Activated B cell treated with CpG ODN at 0.5 μM for 24 hours (primary cell): ENCODE data around the gene SEC31A. TPM values are rescaled to one million over a fixed set of nuclear protein-coding genes. Genes with fewer than 3 reads are reported as not detected.
"Not testable (repeated sequence)": the region's sequence is repeated elsewhere in the genome, so short reads cannot be mapped to it uniquely, and the experiment has no call there.

ENCODE experiments used
- ATAC-seq: fragments of 200-7000 bp; cut with Tn5 transposase; one replicate; pipeline ENCODE4 v1.10.0; 2021; ENCODE audit warnings: low read depth, mild to moderate bottlenecking, moderate library complexity
- CTCF ChIA-PET: fragments of 350-600 bp; sonication (Branson Sonifier 250); formaldehyde crosslinking; loops from one replicate; lab custom pipeline; 2021; ENCODE audit warnings: antibody characterized with exemption; lab: Charles Lee
- POLR2A ChIA-PET: fragments of 350-600 bp; sonication (Branson Sonifier 250); formaldehyde crosslinking; loops from one replicate; lab custom pipeline; 2021; ENCODE audit warnings: antibody characterized with exemption; lab: Charles Lee
- DNase-seq: peaks from one replicate; pipeline ENCODE4 v3.0.0; 2022
- H3K27ac Mint-ChIP-seq: one replicate; pipeline ENCODE4 v1.8.0; 2020; ENCODE audit warnings: mixed read lengths
- H3K27me3 Mint-ChIP-seq: one replicate; pipeline ENCODE4 v1.8.0; 2021; ENCODE audit warnings: mixed read lengths
- H3K36me3 Mint-ChIP-seq: one replicate; pipeline ENCODE4 v1.8.0; 2021; ENCODE audit warnings: low read depth, mixed read lengths
- H3K4me1 Mint-ChIP-seq: one replicate; pipeline ENCODE4 v1.8.0; 2021; ENCODE audit warnings: mixed read lengths
- H3K4me3 Mint-ChIP-seq: one replicate; pipeline ENCODE4 v1.8.0; 2020; ENCODE audit warnings: mild to moderate bottlenecking, mixed read lengths
- H3K9me3 Mint-ChIP-seq: one replicate; pipeline ENCODE4 v1.8.0; 2020; ENCODE audit warnings: mixed read lengths
- CTCF ChIP-seq: fragments of 200-600 bp; IDR thresholded peaks from one replicate; pipeline ENCODE4 v1.8.0; 2022; ENCODE audit warnings: antibody characterized with exemption, mild to moderate bottlenecking
- intact Hi-C: fragments of 100-400 bp; cut with micrococcal nuclease; formaldehyde crosslinking; loops from one replicate; pipeline ENCODE4 v1.15.1; 2024
- total RNA-seq: library from RNA; stranded (reverse); gene quantifications from 2 replicates; pipeline ENCODE4 v1.2.3, GENCODE V29; 2022

Gene SEC31A
- total RNA-seq, 1 donor from 2014 or later, result 172 TPM

GRCh38 chr4:82820689-82821088 is 70.3 kb downstream of the SEC31A start:
- intact Hi-C loops, result loop anchor here (5.0 kb wide), 1 partner anchor 358 kb away; no protein-coding TSS in a partner anchor
- ATAC-seq, result no peak

GRCh38 chr4:82818664-82819662 is 72.0 kb downstream of the SEC31A start:
- no peak for DNase-seq
- CTCF ChIA-PET, result no interaction called here

More at GRCh38 chr4:82820689-82821088, 70.3 kb downstream of the SEC31A start:
- H3K9me3 Mint-ChIP-seq, result no peaks in the 10 kb centered on the region
- H3K27ac Mint-ChIP-seq, result no peak overlapping the region
- POLR2A ChIA-PET, result no interaction called here
- peaks cover 74% of the 10 kb centered on the region for H3K36me3 Mint-ChIP-seq
- no peak overlapping the region for H3K4me3 Mint-ChIP-seq
- DNase-seq, result no peak
- CTCF ChIA-PET, result no interaction called here
- no peaks in the 10 kb centered on the region for H3K4me1 Mint-ChIP-seq
- H3K27me3 Mint-ChIP-seq, result no peaks in the 10 kb centered on the region
- TF ChIP-seq CTCF, result no peak

GRCh38 chr4:82816874-82817273 is 74.1 kb downstream of the SEC31A start:
- DNase-seq, H3K4me1 Mint-ChIP-seq, intact Hi-C loops, POLR2A ChIA-PET, CTCF ChIA-PET, H3K27me3 Mint-ChIP-seq, H3K9me3 Mint-ChIP-seq, ATAC-seq, H3K4me3 Mint-ChIP-seq: not testable (repeated sequence)
- peak overlapping the region; percentile 35 for H3K27ac Mint-ChIP-seq
- H3K36me3 Mint-ChIP-seq, result peaks cover 46% of the 10 kb centered on the region

More at GRCh38 chr4:82818664-82819662, 72.0 kb downstream of the SEC31A start:
- ATAC-seq, result no peak
- no peak for TF ChIP-seq CTCF
- Mint-ChIP-seq H3K27me3 (no peaks in the 10 kb centered on the region), H3K36me3 (peaks cover 64% of the 10 kb centered on the region), H3K27ac (no peak overlapping the region), H3K4me1 (no peaks in the 10 kb centered on the region), H3K4me3 (no peak overlapping the region), H3K9me3 (no peaks in the 10 kb centered on the region)
- POLR2A ChIA-PET, result no interaction called here
- intact Hi-C loops, result no loop called here

GRCh38 chr4:82814034-82814433 is 76.9 kb downstream of the SEC31A start:
- POLR2A ChIA-PET, result no interaction called here
- H3K27ac Mint-ChIP-seq, result no peak overlapping the region
- peaks cover 24% of the 10 kb centered on the region for H3K36me3 Mint-ChIP-seq
- ATAC-seq, result no peak
- no peak for DNase-seq
- CTCF ChIA-PET, result no interaction called here
- no peak for TF ChIP-seq CTCF
- H3K27me3 Mint-ChIP-seq, result no peaks in the 10 kb centered on the region
- H3K4me1 Mint-ChIP-seq, result no peaks in the 10 kb centered on the region
- H3K9me3 Mint-ChIP-seq, result no peaks in the 10 kb centered on the region
- no peak overlapping the region for H3K4me3 Mint-ChIP-seq
- intact Hi-C loops, result no loop called here

GRCh38 chr4:82811838-82812341 is 79.1 kb downstream of the SEC31A start:
- no peak for TF ChIP-seq CTCF
- intact Hi-C loops, result no loop called here
- Mint-ChIP-seq H3K9me3 (no peaks in the 10 kb centered on the region), H3K27ac (no peak overlapping the region), H3K27me3 (peaks cover 3% of the 10 kb centered on the region), H3K36me3 (peaks cover 4% of the 10 kb centered on the region), H3K4me3 (no peak overlapping the region), H3K4me1 (no peaks in the 10 kb centered on the region)
- POLR2A ChIA-PET, result no interaction called here
- DNase-seq (no peak), ATAC-seq (no peak)
- CTCF ChIA-PET, result no interaction called here
